NCI-H128 (cell line): ENCODE measurements around the gene FBXW12.
A peak's percentile ranks its signal among the peaks of the same experiment; 100 is the strongest.

Source experiments
- DNase-seq: peaks from one replicate; lab custom pipeline; 2025; ENCODE audit not compliant: unreplicated experiment; lab: John Stamatoyannopoulos, UW

Gene FBXW12

DNA sequence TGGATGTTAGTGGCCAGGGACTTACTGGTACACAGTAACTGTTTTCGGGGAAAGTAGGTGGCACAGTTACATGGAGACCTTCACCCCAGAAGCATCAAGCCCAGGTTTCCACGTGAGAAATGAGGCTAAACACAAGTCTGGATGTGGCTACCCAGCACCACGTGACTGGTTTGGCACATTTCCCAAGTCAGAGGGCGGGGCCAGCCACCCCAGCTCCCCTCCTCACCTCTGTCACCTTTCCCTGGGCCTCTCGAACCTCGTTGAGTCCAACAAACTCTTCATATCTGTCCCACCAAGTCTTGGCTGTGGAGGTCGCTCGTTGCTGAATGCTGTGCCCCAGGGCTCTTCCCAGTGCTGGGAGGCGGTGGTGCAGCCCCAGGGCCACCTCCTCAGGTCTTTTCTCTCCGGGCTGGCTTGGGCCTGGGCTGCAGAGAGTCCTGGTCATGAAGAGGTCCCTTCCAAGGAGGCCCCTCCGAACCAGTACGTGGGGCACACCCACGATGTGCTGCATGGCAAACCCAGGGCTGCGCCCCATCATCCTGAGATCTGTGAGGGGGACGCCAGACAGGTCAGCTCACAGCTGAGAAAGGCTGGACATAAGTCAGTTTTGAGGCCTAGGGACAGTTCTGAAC is 62.7 kb downstream of the FBXW12 start:
- no peak for DNase-seq

DNA sequence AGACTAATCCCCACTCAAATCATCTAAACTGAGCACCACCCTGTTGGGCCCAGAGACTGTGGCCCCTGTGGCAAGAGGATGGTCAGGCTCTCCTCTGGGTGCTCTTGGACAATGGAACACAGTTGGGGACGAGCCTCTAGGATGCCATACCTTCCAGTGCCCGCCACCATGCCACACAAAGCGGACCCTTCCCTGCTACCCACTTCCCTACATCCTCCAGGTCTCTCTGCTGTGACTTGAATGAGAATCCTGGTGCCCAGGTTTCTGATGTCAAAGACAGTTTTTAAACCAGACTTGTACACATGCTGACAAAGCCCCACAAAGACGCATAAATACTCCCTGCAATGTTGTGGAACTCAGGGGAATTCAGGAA is 63.2 kb downstream of the FBXW12 start:
- DNase-seq: no peak

GRCh38 chr3:48435774-48436476 is 63.9 kb downstream of the FBXW12 start:
- peak; percentile 63 for DNase-seq

DNA sequence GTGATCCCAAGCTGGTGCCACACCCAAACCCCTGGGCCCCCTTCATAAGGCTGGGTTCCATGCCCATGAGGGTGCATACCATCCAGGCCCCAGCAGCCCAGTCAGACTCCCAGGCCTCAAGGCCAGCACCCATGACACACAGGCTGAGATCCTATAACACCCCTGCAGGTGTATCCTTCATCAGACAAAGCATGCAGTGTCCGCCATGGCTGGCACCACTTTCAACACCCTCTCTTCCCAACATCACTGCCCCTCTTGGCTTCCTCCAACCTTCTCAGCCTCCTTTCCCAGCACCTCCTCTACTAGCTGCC is 64.4 kb downstream of the FBXW12 start:
- DNase-seq: no peak

DNA sequence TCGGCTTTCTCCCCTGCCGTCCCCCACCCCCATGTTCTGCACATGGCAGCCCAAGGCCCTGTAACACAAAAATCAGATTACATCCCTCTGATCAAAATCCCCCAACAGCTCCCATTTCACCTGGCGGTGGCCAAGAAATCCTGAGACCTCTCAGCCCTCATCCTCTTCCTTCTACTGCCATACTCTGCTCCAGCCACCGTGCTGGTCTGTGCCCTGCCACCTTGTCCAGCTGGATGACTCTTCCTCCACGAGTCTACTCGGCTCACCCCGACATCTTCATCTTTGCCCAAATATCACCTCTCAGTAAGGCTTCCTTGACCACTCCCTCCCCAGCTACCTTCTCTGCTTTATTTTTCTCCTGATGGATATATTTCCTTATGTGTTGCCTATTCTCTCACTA is 64.8 kb downstream of the FBXW12 start:
- no peak for DNase-seq

DNA sequence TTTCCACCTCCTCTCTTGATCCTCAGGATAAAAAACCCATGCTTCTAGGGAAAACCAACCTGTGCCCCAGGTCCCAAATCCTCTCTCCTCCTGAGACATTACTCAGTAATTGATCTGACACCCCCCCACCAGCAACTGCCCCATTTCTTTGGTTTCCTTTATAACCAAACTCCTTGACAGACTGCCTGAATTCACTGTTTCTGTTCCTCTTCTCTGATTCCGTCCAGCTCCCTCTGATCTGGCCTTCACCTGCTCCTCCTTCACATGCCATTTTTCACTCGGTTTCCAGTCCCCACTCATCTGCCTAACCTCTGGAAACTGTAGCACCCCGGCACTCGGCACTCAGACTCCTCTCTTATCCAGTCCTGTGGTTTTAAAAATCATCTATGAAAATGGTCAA is 65.8 kb downstream of the FBXW12 start:
- no peak for DNase-seq

- DNase-seq: peak; percentile 83
Measured at GRCh38 chr3:48439820-48440589, 68.0 kb downstream of the FBXW12 start, which contains the start of the genes CCDC51 and TMA7. TSS of gene CCDC51 (minus strand) at chr3:48440119. CDS start at chr3:48435128, 4,991 bp downstream. TSS of gene TMA7 (plus strand) at chr3:48440257. CDS start at chr3:48440297, 40 bp downstream.

- no peak for DNase-seq
Measured at GRCh38 chr3:48440590-48440958, 68.6 kb downstream of the FBXW12 start.

- DNase-seq: no peak
Measured at GRCh38 chr3:48441940-48442339, 69.9 kb downstream of the FBXW12 start.
